Endothelial cell (in vitro differentiated cells): Measurements from ENCODE around the gene IQSEC1. TPM values are rescaled to one million over a fixed set of nuclear protein-coding genes. Genes with fewer than 3 reads are reported as not detected.
A peak's percentile ranks its signal among the peaks of the same experiment; 100 is the strongest.

Source experiments
- DNase-seq: peaks from one replicate; pipeline ENCODE4 v3.0.0; 2021; ENCODE audit warnings: low spot score
- H3K27ac Mint-ChIP-seq: one replicate; pipeline ENCODE4 v1.8.0; 2021; ENCODE audit warnings: mixed read lengths, inconsistent platforms; ENCODE audit not compliant: unreplicated experiment
- H3K27me3 Mint-ChIP-seq: one replicate; pipeline ENCODE4 v1.8.0; 2021; ENCODE audit warnings: mild to moderate bottlenecking, moderate library complexity, mixed read lengths, inconsistent platforms; ENCODE audit not compliant: unreplicated experiment
- H3K36me3 Mint-ChIP-seq: one replicate; pipeline ENCODE4 v1.8.0; 2021; ENCODE audit warnings: mild to moderate bottlenecking, low read depth, mixed read lengths, inconsistent platforms; ENCODE audit not compliant: unreplicated experiment
- H3K4me1 Mint-ChIP-seq: one replicate; pipeline ENCODE4 v1.8.0; 2021; ENCODE audit warnings: mild to moderate bottlenecking, mixed read lengths, inconsistent platforms; ENCODE audit not compliant: unreplicated experiment
- H3K4me3 Mint-ChIP-seq: one replicate; pipeline ENCODE4 v1.8.0; 2021; ENCODE audit warnings: mild to moderate bottlenecking, mixed read lengths, inconsistent platforms; ENCODE audit not compliant: unreplicated experiment
- H3K9me3 Mint-ChIP-seq: one replicate; pipeline ENCODE4 v1.8.0; 2021; ENCODE audit warnings: mixed read lengths, inconsistent platforms; ENCODE audit not compliant: unreplicated experiment
- CTCF ChIP-seq: fragments of 200-600 bp; sonication (generic); IDR thresholded peaks from one replicate; pipeline ENCODE4 v1.5.0; 2021; ENCODE audit warnings: antibody characterized with exemption; ENCODE audit not compliant: unreplicated experiment
- long read RNA-seq: library from polyadenylated mRNA; unstranded; transcript quantifications from one replicate; pipeline ENCODE4 v2.0.0, GENCODE V29; 2020; ENCODE audit not compliant: unreplicated experiment
- total RNA-seq: library from RNA; stranded (reverse); fragmentation: NEBNext Ultra II Directional; extraction: Animal tissue kit (Norgen Biotek cat#: 25700); gene quantifications from one replicate; pipeline ENCODE4 v1.2.1, GENCODE V29; 2021; ENCODE audit not compliant: unreplicated experiment

Gene IQSEC1
- total RNA-seq: 75.3 TPM
- long read RNA-seq, partial matches to known transcripts: 9 of 11 reads
- long read RNA-seq, other reads (novel, unspliced or antisense): 2 of 11 reads

- DNase-seq: peak; percentile 59
- no peak within 1 kb of the TSS for H3K27ac Mint-ChIP-seq
- H3K9me3 Mint-ChIP-seq: peaks cover 7% of the 10 kb centered on the region
- H3K4me1 Mint-ChIP-seq: peaks cover 27% of the 10 kb centered on the region
- no peak for TF ChIP-seq CTCF
- peak within 1 kb of the TSS; percentile 70 for H3K4me3 Mint-ChIP-seq
- H3K36me3 Mint-ChIP-seq: peaks cover 13% of the 10 kb centered on the region
- H3K27me3 Mint-ChIP-seq: peaks cover 20% of the 10 kb centered on the region
Measured at GRCh38 chr3:13073326-13074005, at the start of gene IQSEC1. IQSEC1 (minus strand) TSS chr3:13073429; CDS start chr3:13073014, 415 bp downstream.

GRCh38 chr3:13122081-13123012, 49.1 kb upstream of the IQSEC1 start:
- Mint-ChIP-seq H3K9me3 (no peaks in the 10 kb centered on the region), H3K4me1 (no peaks in the 10 kb centered on the region), H3K27me3 (peaks cover 6% of the 10 kb centered on the region), H3K36me3 (no peaks in the 10 kb centered on the region), H3K4me3 (no peak overlapping the region), H3K27ac (no peak overlapping the region)
- no peak for DNase-seq
- no peak for TF ChIP-seq CTCF

- H3K27ac Mint-ChIP-seq: no peak overlapping the region
- H3K4me1 Mint-ChIP-seq: no peaks in the 10 kb centered on the region
Measured at GRCh38 chr3:13121553-13122001, 48.3 kb upstream of the IQSEC1 start.

GRCh38 chr3:13120928-13121552, 47.8 kb upstream of the IQSEC1 start:
- H3K27me3 Mint-ChIP-seq: peaks cover 6% of the 10 kb centered on the region
- no peak overlapping the region for H3K27ac Mint-ChIP-seq
- H3K4me1 Mint-ChIP-seq: no peaks in the 10 kb centered on the region
- DNase-seq: no peak
- no peak for TF ChIP-seq CTCF
- no peak overlapping the region for H3K4me3 Mint-ChIP-seq
- H3K9me3 Mint-ChIP-seq: no peaks in the 10 kb centered on the region
- no peaks in the 10 kb centered on the region for H3K36me3 Mint-ChIP-seq

More at GRCh38 chr3:13121553-13122001, 48.3 kb upstream of the IQSEC1 start:
- DNase-seq: no peak
- H3K27me3 Mint-ChIP-seq: peaks cover 6% of the 10 kb centered on the region
- TF ChIP-seq CTCF: no peak
- H3K9me3 Mint-ChIP-seq: no peaks in the 10 kb centered on the region
- H3K4me3 Mint-ChIP-seq: no peak overlapping the region
- no peaks in the 10 kb centered on the region for H3K36me3 Mint-ChIP-seq
